PC-9 (cell line): Measurements from ENCODE around the gene OR8G5.

Experiments used
- CTCF ChIP-seq: fragments of 200-600 bp; sonication (generic); conservative IDR thresholded peaks from 2 replicates; pipeline ENCODE4 v1.6.1; 2017; ENCODE audit warnings: mixed run types, antibody characterized with exemption, mild to moderate bottlenecking, moderate library complexity
- EZH2 ChIP-seq: fragments of 200-600 bp; sonication (generic); IDR thresholded peaks from 2 replicates; pipeline ENCODE4 v1.8.0; 2017; ENCODE audit warnings: antibody characterized with exemption, low read depth

GRCh38 chr11:124211321-124211720, 44.9 kb upstream of the OR8G5 start:
- TF ChIP-seq CTCF (no peak), EZH2 (no peak)
